Heart left ventricle (tissue), 16 donors: Measurements from ENCODE around the gene SPATA45. TPM values are rescaled to one million over a fixed set of nuclear protein-coding genes. Genes with fewer than 3 reads are reported as not detected.

Experiments
- ATAC-seq, 4 donors: fragments of 200-7000 bp; cut with Tn5 transposase; one replicate each; pipeline ENCODE4 v1.9.1; 2020 to 2022; ENCODE audit warnings: moderate library complexity in 4 of 4, mild to moderate bottlenecking in 3 of 4, moderate number of reproducible peaks in 1 of 4
- DNase-seq, 5 donors: peaks; one replicate each; pipeline ENCODE4 v3.0.0-alpha.2; 2020
- H3K27ac ChIP-seq, 12 donors: fragments of 200-600 bp; sonication (generic) in 4 of 12; one replicate each; pipeline versions ENCODE4 v1.5.0 to v1.8.0; 2016 to 2022; ENCODE audit warnings: mild to moderate bottlenecking in 2 of 12
- H3K27me3 ChIP-seq, 9 donors: fragments of 200-600 bp; sonication (generic) in 2 of 9; one replicate each; pipeline versions ENCODE4 v1.5.1 to v1.8.0; 2016 to 2022; ENCODE audit warnings: mild to moderate bottlenecking in 3 of 9
- H3K36me3 ChIP-seq, 9 donors: fragments of 200-600 bp; sonication (generic) in 2 of 9; one replicate each; pipeline versions ENCODE4 v1.5.0 to v1.8.0; 2018 to 2022; ENCODE audit warnings: mild to moderate bottlenecking in 2 of 9
- H3K4me1 ChIP-seq, 12 donors: fragments of 200-600 bp; sonication (generic) in 4 of 12; one replicate each; pipeline versions ENCODE4 v1.5.0 to v1.8.0; 2016 to 2022; ENCODE audit warnings: mild to moderate bottlenecking in 3 of 12
- H3K4me3 ChIP-seq, 12 donors: fragments of 200-600 bp; sonication (generic) in 4 of 12; one replicate each; pipeline versions ENCODE4 v1.5.0 to v1.8.0; 2017 to 2022; ENCODE audit warnings: mild to moderate bottlenecking in 9 of 12, moderate library complexity in 4 of 12
- H3K9me3 ChIP-seq, 12 donors: fragments of 200-600 bp; sonication (generic) in 4 of 12; one replicate each; pipeline versions ENCODE4 v1.5.0 to v1.8.0; 2016 to 2022; ENCODE audit warnings: mild to moderate bottlenecking in 1 of 12
- POLR2A ChIP-seq, 2 donors: fragments of 450-650 bp; IDR thresholded peaks; one replicate each; pipeline ENCODE4 v1.6.1; 2017; ENCODE audit warnings: antibody characterized with exemption in 2 of 2, mild to moderate bottlenecking in 2 of 2, moderate library complexity in 2 of 2
- WGBS, 4 donors: extraction: QIAGEN DNeasy Blood & Tissue Kit in 2 of 4; methylation state at CpG; one replicate each; pipeline versions ENCODE4 v1.1.5 to v1.1.7; 2013 to 2018; 5-methylcytosine and 5-hydroxymethylcytosine counted together
- intact Hi-C, 10 donors: fragments of 100-400 bp; cut with DNase I; formaldehyde crosslinking; loops; one replicate each; pipeline versions ENCODE4 v1.11.1 to v1.14.2; 2022
- polyA plus RNA-seq, 2 donors: library from polyadenylated mRNA; stranded (reverse); fragments of 200-250 nt; gene quantifications; one replicate each; pipeline ENCODE4 v1.2.3, GENCODE V29; 2013
- total RNA-seq, 9 donors: library from RNA; depleted of rRNA in 2 of 9; stranded (reverse); fragments of >200 nt in 2 of 9; fragmentation: NEBNext Ultra II Directional in 3 of 9; extraction: Animal tissue kit (Norgen Biotek cat#: 25700) in 3 of 9; gene quantifications; one replicate each; pipeline versions ENCODE4 v1.1.0 to v1.2.4, GENCODE V29; 2016 to 2023
- TF ChIP-seq, protein P1 (sequence below), 12 donors: fragments of 200-600 bp; sonication (generic) in 4 of 12; IDR thresholded peaks; one replicate each; pipeline versions ENCODE4 v1.5.0 to v1.8.0; 2018 to 2022; ENCODE audit warnings: antibody characterized with exemption in 12 of 12, mild to moderate bottlenecking in 5 of 12
- donor health status: ischemic (EF 13 %, LVEDD 7.1; RV severe dilation, severe dysfunction).
- donor health status: healthy with polysubstance abuse.
- donor health status: DM: no; HTN: yes; CAD: no.
- donor health status: DM: no; HTN: no; CAD: no.
- donor health status: ischemic (EF 25% LVEDD 6.9; RV normal size, moderate dysfunction).
- donor health status: ischemic (EF 25% LVEDD 5.7; RV mildly dilated, moderate dysfunction).
- donor health status: healthy.
- donor health status: DM: yes; HTN: yes; CAD: no.
- donor health status: ischemic (EF 35%, LVEDD 5.7; RV mildly dilated, moderate dysfunction).
- donor health status: nonischemic (EF 11% LVEDD 7.7; RV severe dilation, severe dysfunction).
- donor health status: DM: yes; HTN: yes; CAD: no.
- donor health status: PGD.
- donor health status: ischemic (EF 29% LVEDD 5.4; RV normal size, mild dysfunction).
- donor health status: nonischemic (EF 23%, LVEDD 6.1; RV moderate dilation, normal function).

SPATA45 gene
- total and polyA plus RNA-seq, 11 donors = not detected

DNA sequence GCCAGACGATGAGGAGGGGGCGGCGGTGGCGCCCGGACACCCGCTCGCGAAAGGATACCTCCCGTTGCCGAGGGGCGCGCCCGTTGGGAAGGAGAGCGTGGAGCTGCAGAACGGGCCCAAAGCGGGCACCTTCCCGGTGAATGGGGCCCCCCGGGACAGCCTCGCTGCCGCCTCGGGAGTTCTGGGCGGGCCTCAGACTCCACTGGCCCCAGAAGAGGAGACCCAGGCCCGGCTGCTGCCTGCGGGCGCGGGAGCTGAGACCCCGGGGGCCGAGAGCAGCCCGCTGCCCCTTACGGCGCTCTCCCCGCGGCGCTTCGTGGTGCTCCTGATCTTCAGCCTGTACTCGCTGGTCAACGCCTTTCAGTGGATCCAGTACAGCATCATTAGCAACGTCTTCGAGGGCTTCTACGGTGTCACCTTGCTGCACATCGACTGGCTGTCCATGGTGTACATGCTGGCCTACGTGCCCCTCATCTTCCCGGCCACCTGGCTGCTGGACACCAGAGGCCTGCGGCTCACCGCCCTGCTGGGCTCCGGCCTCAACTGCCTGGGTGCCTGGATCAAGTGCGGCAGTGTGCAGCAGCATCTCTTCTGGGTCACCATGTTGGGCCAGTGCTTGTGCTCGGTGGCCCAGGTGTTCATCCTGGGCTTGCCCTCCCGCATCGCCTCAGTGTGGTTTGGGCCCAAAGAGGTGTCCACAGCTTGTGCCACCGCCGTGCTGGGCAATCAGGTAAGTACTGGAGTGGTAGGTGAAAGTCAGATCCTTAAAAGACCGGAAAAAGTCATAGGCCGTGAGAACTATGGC, 11.2 kb upstream of the SPATA45 start:
- Histone ChIP-seq H3K4me1 (peaks cover 0 to 48% (median 25%) of the 10 kb centered on the region in 12 donors), H3K9me3 (no peaks in the 10 kb centered on the region), H3K36me3 (peaks cover 0 to 2% (median 0%) of the 10 kb centered on the region in 9 donors), H3K27ac (peak overlapping the region; percentile 17 to 91 (median 84)), H3K4me3 (peak overlapping the region; percentile 69 to 99 (median 95)), H3K27me3 (no peaks in the 10 kb centered on the region)
- 3 to 8% (median 6%) methylated on average over 33 to 54 of the region's 54 CpGs for WGBS, 4 donors
- peak in 3 of 4 donors; percentile 26 to 45 (median 40) for ATAC-seq
- intact Hi-C loops = loop anchor here in 2 of 10 donors (1.0 to 5.0 kb wide), 2 partner anchors 66 to 67 kb away; partner anchors contain the start of genes NSL1 (in 2 of the 2) and TATDN3 (in 2 of the 2)
- TF ChIP-seq, protein P1, sequence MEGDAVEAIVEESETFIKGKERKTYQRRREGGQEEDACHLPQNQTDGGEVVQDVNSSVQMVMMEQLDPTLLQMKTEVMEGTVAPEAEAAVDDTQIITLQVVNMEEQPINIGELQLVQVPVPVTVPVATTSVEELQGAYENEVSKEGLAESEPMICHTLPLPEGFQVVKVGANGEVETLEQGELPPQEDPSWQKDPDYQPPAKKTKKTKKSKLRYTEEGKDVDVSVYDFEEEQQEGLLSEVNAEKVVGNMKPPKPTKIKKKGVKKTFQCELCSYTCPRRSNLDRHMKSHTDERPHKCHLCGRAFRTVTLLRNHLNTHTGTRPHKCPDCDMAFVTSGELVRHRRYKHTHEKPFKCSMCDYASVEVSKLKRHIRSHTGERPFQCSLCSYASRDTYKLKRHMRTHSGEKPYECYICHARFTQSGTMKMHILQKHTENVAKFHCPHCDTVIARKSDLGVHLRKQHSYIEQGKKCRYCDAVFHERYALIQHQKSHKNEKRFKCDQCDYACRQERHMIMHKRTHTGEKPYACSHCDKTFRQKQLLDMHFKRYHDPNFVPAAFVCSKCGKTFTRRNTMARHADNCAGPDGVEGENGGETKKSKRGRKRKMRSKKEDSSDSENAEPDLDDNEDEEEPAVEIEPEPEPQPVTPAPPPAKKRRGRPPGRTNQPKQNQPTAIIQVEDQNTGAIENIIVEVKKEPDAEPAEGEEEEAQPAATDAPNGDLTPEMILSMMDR (IDR thresholded peaks at IDR 0.05) = no peak
- TF ChIP-seq POLR2A (IDR thresholded peaks at IDR 0.05) = no peak
- peak in 4 of 5 donors; percentile 8 to 35 (median 28) for DNase-seq

DNA sequence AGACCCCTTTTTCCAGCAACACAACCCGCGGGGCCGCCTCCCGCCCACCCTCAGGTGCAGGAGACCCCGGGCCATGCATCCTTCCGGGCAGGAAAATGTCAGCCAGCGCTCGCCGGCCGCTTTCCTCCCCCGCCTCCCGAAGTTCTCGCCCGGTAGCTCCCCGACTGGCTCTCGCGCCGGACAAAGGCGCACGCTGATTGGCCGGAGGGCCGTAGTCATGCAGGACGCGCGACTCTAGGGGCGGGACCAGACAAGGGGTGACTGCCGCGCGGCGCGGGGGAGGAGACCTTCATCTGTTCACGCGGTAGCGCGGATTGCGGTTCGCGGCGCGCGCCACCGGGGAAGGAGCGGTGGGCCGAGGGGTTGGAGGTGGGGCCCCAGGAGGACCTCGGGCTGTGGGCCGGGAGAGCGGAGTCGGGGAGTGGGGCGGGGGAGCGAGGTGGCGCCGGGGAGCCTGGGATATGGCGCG, 10.6 kb upstream of the SPATA45 start, which contains the start of gene FLVCR1:
FLVCR1 (plus strand) TSS at position 284 of the 469 bp plus-strand sequence; CDS start at position 462, 178 bp downstream.
- Histone ChIP-seq H3K4me1 (peaks cover 0 to 48% (median 25%) of the 10 kb centered on the region in 12 donors), H3K27me3 (no peaks in the 10 kb centered on the region), H3K36me3 (no peaks in the 10 kb centered on the region), H3K9me3 (no peaks in the 10 kb centered on the region), H3K4me3 (peak within 1 kb of the TSS; percentile 69 to 99 (median 95)), H3K27ac (peak within 1 kb of the TSS; percentile 42 to 91 (median 84))
- peak in 1 of 2 donors; percentile 76 for TF ChIP-seq POLR2A (IDR thresholded peaks at IDR 0.05)
- TF ChIP-seq, protein P1 (IDR thresholded peaks at IDR 0.05) = no peak
- WGBS, 4 donors = 0 to 1% (median 1%) methylated on average over 27 to 54 of the region's 54 CpGs
- DNase-seq (peak; percentile 97 to 98 (median 98)), ATAC-seq (peak; percentile 100)
- intact Hi-C loops = loop anchor here in 2 of 10 donors (1.0 to 5.0 kb wide), 2 partner anchors 66 to 67 kb away; partner anchors contain the start of genes NSL1 (in 2 of the 2) and TATDN3 (in 2 of the 2)

DNA sequence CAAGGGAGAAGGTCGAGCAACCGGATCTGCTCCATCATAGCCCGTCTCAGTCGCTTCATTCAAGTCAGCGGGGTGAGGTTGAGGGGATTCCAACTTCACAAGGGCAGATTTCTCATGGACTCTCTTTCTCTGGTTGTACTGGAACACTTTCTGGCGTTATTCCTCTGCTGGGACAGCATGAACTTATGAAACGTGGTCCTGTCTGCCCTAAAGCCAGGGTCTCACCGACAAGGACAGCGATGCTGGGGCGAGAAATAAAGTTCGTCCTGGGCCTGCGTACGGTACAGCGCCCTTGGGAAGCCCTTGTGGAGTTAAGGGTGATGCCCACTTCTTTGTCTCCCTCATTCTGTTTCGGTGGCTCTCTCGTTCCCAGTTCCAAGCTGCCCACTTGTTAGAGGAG, 9.3 kb upstream of the SPATA45 start:
- DNase-seq (no peak), ATAC-seq (no peak)
- intact Hi-C loops = loop anchor here in 1 of 10 donors (5.0 kb wide), 1 partner anchor 64 kb away; the partner anchor contains the start of genes NSL1 and TATDN3
- H3K27me3 ChIP-seq = no peaks in the 10 kb centered on the region
- H3K36me3 ChIP-seq = no peaks in the 10 kb centered on the region
- H3K4me3 ChIP-seq = peak overlapping the region in 3 of 12 donors; percentile 76 to 91 (median 84)
- no peak overlapping the region for H3K27ac ChIP-seq
- 91 to 95% (median 92%) methylated on average over 16 of the region's 16 CpGs for WGBS, 4 donors
- TF ChIP-seq, protein P1 (IDR thresholded peaks at IDR 0.05) = no peak
- TF ChIP-seq POLR2A (IDR thresholded peaks at IDR 0.05) = no peak
- no peaks in the 10 kb centered on the region for H3K9me3 ChIP-seq
- peaks cover 0 to 38% (median 25%) of the 10 kb centered on the region in 12 donors for H3K4me1 ChIP-seq

DNA sequence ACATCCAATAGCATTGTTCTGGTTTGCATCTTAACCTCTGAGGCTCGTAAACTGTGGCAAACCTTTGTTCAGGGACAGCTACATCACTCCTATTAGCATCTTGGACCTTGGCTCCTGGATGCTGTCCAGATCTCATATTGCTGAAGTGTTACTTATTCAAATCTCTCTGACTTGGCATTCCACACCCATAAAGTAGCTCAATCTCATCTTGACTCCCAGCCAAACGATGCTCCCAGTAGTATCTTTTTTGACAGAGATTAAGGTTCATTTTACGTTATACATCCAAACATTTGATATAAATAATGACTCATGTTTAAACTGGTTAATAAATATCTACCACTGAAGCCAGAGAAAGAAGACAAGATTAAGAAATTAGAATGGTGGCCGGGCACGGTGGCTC, 6.2 kb upstream of the SPATA45 start:
- ATAC-seq (no peak), DNase-seq (no peak)
- Histone ChIP-seq H3K27me3 (no peaks in the 10 kb centered on the region), H3K4me1 (peaks cover 0 to 12% (median 8%) of the 10 kb centered on the region in 12 donors), H3K9me3 (no peaks in the 10 kb centered on the region), H3K36me3 (no peaks in the 10 kb centered on the region), H3K4me3 (no peak overlapping the region), H3K27ac (no peak overlapping the region)
- 85 to 89% (median 88%) methylated on average over 5 of the region's 5 CpGs for WGBS, 4 donors
- intact Hi-C loops = no loop called here
- TF ChIP-seq POLR2A (IDR thresholded peaks at IDR 0.05) = no peak
- TF ChIP-seq, protein P1 (IDR thresholded peaks at IDR 0.05) = no peak
